GM11168 (cell line): Measurements from ENCODE around the gene SELENOO.
"Not testable (repeated sequence)": the region's sequence is repeated elsewhere in the genome, so short reads cannot be mapped to it uniquely, and the experiment has no call there.

Experiments used
- in situ Hi-C: fragments of 300-500 bp; cut with MboI; formaldehyde crosslinking; loops from one replicate; pipeline ENCODE4 v1.12.0; 2022; ENCODE audit warnings: low sequenced_read_pairs; ENCODE audit not compliant: unreplicated experiment

SELENOO gene, protein sequence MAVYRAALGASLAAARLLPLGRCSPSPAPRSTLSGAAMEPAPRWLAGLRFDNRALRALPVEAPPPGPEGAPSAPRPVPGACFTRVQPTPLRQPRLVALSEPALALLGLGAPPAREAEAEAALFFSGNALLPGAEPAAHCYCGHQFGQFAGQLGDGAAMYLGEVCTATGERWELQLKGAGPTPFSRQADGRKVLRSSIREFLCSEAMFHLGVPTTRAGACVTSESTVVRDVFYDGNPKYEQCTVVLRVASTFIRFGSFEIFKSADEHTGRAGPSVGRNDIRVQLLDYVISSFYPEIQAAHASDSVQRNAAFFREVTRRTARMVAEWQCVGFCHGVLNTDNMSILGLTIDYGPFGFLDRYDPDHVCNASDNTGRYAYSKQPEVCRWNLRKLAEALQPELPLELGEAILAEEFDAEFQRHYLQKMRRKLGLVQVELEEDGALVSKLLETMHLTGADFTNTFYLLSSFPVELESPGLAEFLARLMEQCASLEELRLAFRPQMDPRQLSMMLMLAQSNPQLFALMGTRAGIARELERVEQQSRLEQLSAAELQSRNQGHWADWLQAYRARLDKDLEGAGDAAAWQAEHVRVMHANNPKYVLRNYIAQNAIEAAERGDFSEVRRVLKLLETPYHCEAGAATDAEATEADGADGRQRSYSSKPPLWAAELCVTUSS

DNA sequence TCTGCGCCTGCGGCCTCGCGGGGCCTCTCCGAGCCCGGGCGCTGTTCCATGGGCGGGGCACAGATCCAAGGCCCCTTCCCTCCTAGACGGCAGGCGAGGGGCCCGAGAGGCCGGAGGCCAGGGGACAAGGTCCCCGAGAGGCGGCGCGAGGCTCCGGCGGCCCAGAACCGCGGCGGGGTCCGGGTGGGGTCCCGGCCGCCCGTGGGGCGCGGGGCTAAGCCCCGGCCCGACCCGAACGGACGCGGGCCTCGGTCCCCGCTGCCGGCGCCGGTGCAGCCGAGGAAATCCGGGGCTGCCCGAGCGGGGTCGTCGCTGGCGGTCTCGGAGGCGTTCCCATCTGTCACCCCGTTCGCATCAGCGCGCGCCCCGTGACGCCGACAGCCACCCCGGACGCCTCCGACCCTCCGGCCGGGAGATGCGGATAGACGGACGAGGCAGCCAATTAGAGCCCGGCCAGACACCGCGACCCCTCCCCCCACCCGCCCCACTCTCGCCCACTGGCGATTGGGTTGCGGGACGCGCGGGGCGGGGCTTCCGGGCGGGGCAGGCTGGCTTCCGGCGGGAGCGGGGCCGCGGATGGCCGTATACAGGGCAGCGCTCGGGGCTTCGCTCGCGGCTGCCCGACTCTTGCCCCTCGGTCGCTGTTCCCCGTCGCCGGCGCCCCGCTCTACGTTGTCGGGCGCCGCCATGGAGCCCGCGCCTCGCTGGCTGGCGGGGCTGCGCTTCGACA lies at the start of gene SELENOO:
SELENOO (plus strand) TSS at position 551 of the 730 bp plus-strand sequence; CDS start at position 577, 26 bp downstream.
- in situ Hi-C loops, result no loop called here

GRCh38 chr22:50151571-50152537 lies 49.0 kb upstream of the SELENOO start:
- in situ Hi-C loops, result loop anchor here (5.0 kb wide), 1 partner anchor 60 kb away; no protein-coding TSS in a partner anchor

GRCh38 chr22:50153056-50153755 lies 47.6 kb upstream of the SELENOO start:
- in situ Hi-C loops, result loop anchor here (5.0 kb wide), 1 partner anchor 59 kb away; no protein-coding TSS in a partner anchor

DNA sequence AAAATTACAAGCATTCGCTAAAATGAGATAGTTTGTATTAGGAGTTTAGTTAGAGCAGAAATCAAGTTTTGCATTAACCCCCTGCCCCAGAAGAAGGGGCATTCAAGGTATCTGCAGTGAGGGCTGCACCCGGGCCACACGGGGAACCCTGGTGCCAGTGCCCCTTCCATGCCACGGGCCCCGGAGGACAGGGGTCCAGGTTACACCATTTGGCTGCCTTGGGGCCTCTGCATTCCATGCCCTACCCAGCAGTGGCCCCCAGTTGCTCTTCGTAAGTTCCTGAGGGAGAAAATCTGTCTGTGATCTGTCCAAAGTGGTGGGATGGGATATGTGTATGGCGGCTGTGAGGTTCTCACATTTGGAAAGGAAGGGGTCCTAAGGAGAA lies 47.1 kb upstream of the SELENOO start:
- in situ Hi-C loops, result loop anchor here (5.0 kb wide), 1 partner anchor 59 kb away; no protein-coding TSS in a partner anchor

- in situ Hi-C loops, result no loop called here
Observed at GRCh38 chr22:50157709-50158375, 43.0 kb upstream of the SELENOO start.

DNA sequence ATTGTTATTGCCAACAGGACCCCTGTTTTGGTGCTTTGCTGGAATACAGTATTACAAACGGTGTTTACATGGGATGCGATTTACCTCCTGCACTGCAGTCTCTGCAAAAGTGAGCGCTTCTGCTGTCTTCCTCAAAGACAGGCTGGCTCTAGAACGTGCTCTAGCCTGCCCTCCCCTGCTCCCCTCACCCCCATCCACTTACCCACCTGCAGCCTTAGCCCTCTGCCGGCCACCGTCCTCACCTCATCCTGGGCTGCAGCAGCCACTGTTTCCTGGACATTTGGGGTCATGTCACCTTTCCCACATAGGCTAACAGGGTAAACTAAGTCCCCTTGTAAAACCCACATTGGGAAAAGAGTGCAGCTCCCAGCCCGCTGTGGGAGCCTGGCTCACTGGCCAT lies 39.9 kb upstream of the SELENOO start:
- in situ Hi-C loops, result no loop called here

- in situ Hi-C loops, result no loop called here
Observed at GRCh38 chr22:50161508-50162390, 39.1 kb upstream of the SELENOO start.

GRCh38 chr22:50162391-50162956 lies 38.3 kb upstream of the SELENOO start:
- in situ Hi-C loops, result no loop called here

DNA sequence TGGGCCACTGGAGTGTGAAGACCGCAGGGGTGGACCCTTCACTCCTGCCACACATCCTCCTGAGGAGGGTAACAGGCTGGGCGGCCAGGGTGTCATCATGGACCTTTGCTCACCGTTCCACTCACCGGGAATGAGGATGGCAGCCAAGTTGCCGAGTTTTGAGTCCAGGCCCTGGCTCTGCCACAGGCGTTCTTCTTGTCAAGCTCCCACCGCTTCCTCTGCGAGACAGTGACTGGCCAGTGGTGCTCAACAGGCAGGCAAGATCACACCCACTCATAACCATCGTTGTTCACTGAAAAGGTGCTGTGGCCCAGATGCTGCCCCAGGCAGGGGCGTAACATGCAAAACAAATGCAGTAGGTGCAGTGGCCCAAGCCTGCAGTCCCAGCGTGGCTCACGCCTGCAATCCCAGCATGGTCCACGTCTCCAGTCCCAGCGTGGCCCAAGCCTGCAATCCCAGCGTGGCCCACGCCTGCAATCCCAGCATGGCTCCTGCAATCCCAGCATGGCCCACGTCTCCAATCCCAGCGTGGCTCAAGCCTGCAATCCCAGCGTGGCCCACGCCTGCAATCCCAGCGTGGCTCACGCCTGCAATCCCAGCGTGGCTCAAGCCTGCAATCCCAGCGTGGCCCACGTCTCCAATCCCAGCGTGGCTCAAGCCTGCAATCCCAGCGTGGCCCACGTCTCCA lies 35.2 kb upstream of the SELENOO start:
- in situ Hi-C loops, result no loop called here

DNA sequence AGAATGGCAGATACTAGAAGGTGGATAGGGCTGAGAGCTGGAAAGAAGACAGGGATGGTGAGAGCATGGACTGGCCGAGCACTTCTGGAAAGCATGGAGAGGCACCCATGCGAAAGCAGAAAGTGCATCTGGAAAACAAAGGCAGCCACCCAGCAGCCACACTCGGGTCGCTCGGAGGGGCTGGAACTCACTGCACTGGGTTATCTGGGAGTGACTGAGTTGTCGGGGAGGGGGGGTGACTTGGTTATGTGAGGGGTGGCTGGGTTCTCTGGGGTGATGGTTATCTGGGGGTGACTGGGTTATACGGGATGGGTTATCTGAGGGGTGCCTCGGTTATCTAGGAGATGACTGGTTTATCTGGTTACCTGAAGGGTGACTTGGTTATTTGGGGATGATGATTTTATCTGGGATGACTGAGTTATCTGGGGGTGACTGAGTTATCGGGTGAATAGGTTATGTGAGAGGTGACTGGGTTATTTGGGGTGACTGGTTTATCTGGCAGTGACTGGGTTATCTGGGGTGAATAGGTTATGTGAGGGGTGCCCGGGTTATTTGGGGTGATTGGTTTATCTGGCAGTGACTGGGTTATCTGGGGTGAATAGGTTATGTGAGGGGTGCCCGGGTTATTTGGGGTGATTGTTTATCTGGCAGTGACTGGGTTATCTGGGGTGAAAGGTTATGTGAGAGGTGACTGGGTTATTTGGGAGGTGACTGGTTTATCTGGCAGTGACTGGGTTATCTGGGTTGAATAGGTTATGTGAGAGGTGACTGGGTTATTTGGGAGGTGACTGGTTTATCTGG lies 32.9 kb upstream of the SELENOO start:
- in situ Hi-C loops, result no loop called here

DNA sequence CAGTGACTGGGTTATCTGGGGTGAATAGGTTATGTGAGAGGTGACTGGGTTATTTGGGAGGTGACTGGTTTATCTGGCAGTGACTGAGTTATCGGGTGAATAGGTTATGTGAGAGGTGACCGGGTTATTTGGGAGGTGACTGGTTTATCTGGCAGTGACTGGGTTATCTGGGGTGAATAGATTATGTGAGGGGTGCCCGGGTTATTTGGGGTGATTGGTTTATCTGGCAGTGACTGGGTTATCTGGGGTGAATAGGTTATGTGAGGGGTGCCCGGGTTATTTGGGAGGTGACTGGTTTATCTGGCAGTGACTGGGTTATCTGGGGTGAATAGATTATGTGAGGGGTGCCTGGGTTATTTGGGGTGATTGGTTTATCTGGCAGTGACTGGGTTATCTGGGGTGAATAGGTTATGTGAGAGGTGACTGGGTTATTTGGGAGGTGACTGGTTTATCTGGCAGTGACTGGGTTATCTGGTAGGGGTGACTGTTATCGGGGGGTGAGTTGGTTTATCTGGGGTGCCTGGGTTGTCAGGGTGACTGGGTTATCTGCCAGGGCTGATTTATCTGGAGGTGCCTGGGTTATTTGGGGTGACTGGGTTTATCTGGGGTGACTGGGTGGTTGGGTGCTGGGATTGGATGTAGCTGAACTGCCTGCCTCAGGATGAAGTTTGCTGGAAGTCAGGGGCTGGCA lies 32.2 kb upstream of the SELENOO start:
- in situ Hi-C loops, result not testable (repeated sequence)

- in situ Hi-C loops, result no loop called here
Observed at GRCh38 chr22:50169181-50169759, 31.5 kb upstream of the SELENOO start.

- in situ Hi-C loops, result no loop called here
Observed at GRCh38 chr22:50169774-50170341, 31.0 kb upstream of the SELENOO start.

- in situ Hi-C loops, result no loop called here
Observed at GRCh38 chr22:50170453-50171318, 30.1 kb upstream of the SELENOO start, which contains the start of gene PANX2. TSS of gene PANX2 (plus strand) at chr22:50170731. CDS start at chr22:50170731, 0 bp downstream.
